BE2C (cell line): ENCODE data around the gene AGPAT4.

Experiments used
- DNase-seq: peaks from one replicate; pipeline ENCODE4 v3.0.0-alpha.2; 2020
- H3K27me3 ChIP-seq: fragments of 250-450 bp; sonication (Bioruptor Pico); 2 replicates; pipeline ENCODE4 v1.5.1; 2020; ENCODE audit warnings: mild to moderate bottlenecking
- H3K36me3 ChIP-seq: fragments of 250-450 bp; sonication (Bioruptor Pico); 2 replicates; pipeline ENCODE4 v1.5.1; 2020; ENCODE audit warnings: mild to moderate bottlenecking
- H3K4me1 ChIP-seq: fragments of 250-450 bp; sonication (Bioruptor Pico); 2 replicates; pipeline ENCODE4 v1.5.1; 2020
- H3K4me3 ChIP-seq: 2 replicates; pipeline ENCODE4 v1.5.1; 2011; ENCODE audit warnings: low read depth, low read length
- H3K9me3 ChIP-seq: fragments of 250-450 bp; sonication (Bioruptor Pico); 2 replicates; pipeline ENCODE4 v1.5.1; 2020
- CTCF ChIP-seq: IDR thresholded peaks from 2 replicates; pipeline ENCODE4 v1.5.1; 2012; ENCODE audit warnings: mild to moderate bottlenecking, low read depth, low read length

The AGPAT4 gene

DNA sequence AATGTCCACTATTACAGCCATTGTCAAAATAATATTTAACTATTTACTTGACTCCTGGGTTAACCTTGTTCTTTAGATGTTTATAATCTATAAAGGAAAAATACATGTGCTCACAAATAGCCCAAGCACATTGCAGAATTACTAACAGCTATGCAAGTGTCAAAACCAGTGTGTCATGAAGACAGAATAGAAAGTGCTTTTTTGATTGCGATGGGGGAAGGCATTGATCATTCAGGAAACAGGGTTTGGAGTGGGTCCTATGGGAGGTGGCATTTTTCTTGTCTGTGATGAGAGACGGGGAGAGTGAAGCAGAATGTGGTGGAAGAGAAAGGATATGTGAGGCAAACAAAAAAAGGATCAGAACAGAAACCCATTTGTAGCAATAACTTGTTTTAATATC, 1.0 kb upstream of the AGPAT4 start:
- no peaks in the 10 kb centered on the region for H3K27me3 ChIP-seq
- peaks cover 5% of the 10 kb centered on the region for H3K4me1 ChIP-seq
- no peak for TF ChIP-seq CTCF
- no peaks in the 10 kb centered on the region for H3K9me3 ChIP-seq
- H3K4me3 ChIP-seq = no peak overlapping the region; the same call in 1 of the 2 replicates
- no peak for DNase-seq
- H3K36me3 ChIP-seq = no peaks in the 10 kb centered on the region

DNA sequence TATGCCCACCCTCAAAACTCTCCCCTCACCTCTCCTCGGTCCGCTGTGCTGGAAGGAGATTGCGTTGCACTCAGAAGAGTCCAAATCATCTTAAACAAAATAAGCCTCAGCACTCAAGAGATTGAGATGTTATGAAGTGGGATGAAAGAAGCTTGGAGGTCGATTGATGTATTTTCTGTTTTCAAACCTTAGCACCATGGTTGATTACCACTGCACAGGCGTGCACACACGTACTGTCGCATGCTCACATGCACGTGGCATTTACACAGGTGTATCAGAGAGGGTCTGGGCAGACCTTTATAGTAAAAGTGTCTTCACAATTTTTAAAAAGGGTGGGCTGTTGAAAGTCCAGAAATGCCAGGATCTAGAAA, 612 bp upstream of the AGPAT4 start:
- Histone ChIP-seq H3K27me3 (no peaks in the 10 kb centered on the region), H3K36me3 (no peaks in the 10 kb centered on the region), H3K4me3 (peak overlapping the region; percentile 88), H3K9me3 (no peaks in the 10 kb centered on the region), H3K4me1 (peaks cover 5% of the 10 kb centered on the region)
- no peak for DNase-seq
- no peak for TF ChIP-seq CTCF

DNA sequence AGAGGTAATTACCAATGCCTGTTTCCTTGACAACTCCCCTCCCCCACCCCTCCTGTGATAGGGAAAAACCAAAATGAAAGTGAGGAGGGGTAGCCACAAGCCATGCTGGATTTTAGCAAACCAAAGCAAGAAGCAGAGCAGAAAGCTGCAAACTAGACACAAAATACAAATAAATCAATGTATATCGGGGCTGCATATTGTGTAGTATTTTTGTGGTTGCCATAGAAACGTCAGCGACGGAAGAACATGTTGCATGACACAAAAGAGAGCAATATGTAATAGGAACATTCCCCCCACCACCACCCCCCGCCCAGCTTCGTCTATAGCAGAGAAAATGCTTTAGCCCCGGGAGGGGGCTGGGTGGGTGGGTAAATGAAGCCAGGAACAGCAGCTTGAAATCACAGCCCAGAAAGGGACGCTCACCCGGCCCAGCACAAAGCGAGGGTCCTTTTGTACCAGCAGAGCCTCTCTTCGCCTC, 548 bp downstream of the AGPAT4 start:
- H3K9me3 ChIP-seq = no peaks in the 10 kb centered on the region
- DNase-seq = peak; percentile 20
- peak overlapping the region; percentile 88 for H3K4me3 ChIP-seq
- no peak for TF ChIP-seq CTCF
- no peaks in the 10 kb centered on the region for H3K36me3 ChIP-seq
- H3K4me1 ChIP-seq = peaks cover 5% of the 10 kb centered on the region
- no peaks in the 10 kb centered on the region for H3K27me3 ChIP-seq

GRCh38 chr6:161272635-161273273, 1.1 kb downstream of the AGPAT4 start:
- Histone ChIP-seq H3K36me3 (no peaks in the 10 kb centered on the region), H3K4me3 (peak overlapping the region; percentile 88), H3K4me1 (peaks cover 5% of the 10 kb centered on the region), H3K27me3 (no peaks in the 10 kb centered on the region), H3K9me3 (no peaks in the 10 kb centered on the region)
- no peak for TF ChIP-seq CTCF
- no peak for DNase-seq

GRCh38 chr6:161271343-161272030, 2.4 kb downstream of the AGPAT4 start:
- Histone ChIP-seq H3K4me3 (no peak overlapping the region), H3K27me3 (no peaks in the 10 kb centered on the region), H3K36me3 (no peaks in the 10 kb centered on the region), H3K9me3 (no peaks in the 10 kb centered on the region), H3K4me1 (peaks cover 8% of the 10 kb centered on the region)
- DNase-seq = no peak
- TF ChIP-seq CTCF = no peak

GRCh38 chr6:161270116-161270515, 3.7 kb downstream of the AGPAT4 start:
- H3K4me3 ChIP-seq = no peak overlapping the region
- H3K27me3 ChIP-seq = no peaks in the 10 kb centered on the region
- no peaks in the 10 kb centered on the region for H3K9me3 ChIP-seq
- TF ChIP-seq CTCF = no peak
- no peaks in the 10 kb centered on the region for H3K36me3 ChIP-seq
- H3K4me1 ChIP-seq = peaks cover 9% of the 10 kb centered on the region
- DNase-seq = no peak
